Measurements from ENCODE around the gene TTLL5.

TTLL5 gene

DNA sequence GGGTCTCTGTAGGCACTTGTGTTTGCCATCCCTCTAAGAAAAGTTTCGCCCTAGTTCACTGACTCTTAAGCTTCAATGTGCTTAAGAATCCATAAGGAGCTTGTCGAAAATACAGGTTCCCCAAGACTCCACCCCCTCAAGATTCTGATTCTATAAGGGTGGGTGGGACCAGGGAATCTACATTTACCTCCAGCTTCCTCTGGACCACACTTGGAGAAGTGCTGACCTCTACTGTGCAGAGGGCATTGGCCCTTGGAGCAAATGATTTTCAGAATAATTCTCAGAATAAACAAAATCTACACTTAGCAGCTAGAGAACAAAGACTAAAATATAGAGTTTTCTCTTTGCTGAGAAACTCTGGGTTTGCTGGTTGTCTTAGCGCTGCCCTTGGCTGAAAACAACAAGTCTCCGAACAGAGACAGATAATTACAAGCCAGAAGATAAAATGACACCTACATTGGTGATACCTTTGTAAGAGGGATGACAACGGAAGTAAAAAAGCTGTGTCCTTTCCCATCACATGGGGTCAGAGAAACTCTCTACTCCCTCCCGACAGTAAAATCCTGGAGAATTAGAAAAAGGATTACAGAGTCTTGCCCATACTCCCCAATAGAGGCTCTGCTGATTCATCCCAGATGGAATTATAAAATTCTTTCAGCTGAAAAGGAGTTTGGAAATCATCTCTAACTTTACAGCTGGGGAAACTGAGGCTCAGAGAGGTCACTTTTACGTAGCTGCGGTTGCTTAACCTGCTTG, 316.0 kb downstream of the TTLL5 start:
- no peak for DNase-seq

DNA sequence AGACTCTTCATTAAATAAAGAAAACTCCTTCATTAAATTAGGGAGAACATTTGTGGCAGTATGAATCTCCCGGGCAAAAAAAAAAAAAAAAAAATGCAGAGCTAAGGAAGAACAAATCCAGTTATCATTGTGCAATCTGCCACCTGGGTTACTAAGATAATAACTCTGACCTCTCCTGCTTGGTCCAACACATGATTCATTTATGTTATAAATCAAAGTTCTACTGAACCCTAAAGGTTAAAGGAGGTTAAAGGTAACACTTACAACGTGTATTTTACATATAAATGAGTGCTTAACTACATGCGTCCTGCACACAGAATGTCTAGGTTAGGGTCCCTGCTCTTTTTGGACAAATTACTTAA, 316.5 kb downstream of the TTLL5 start:
- DNase-seq = no peak

DNA sequence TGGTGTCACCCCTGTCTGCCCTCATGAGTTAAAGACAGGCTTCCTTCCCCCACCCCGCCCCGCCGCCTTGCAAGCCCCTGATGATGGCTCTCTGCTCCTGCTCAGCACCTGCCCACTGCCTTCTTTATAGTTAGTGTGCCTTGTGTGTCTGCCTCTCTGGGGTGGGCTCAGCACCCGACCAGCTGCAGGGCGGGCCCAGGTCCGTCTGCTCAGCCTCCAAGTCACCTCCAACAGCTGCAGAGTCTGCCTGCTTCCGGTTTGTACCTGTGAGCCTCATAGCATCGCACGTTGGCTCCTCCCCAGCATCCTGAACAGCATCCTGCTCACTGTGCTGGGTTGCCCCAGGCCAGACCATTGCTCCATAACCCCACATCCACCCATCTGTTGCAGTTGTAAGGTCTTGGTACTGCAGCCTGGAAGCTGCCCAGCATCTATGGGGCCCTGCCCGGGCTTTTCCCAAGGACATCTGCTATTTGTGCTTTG, 317.2 kb downstream of the TTLL5 start:
- DNase-seq = no peak

DNA sequence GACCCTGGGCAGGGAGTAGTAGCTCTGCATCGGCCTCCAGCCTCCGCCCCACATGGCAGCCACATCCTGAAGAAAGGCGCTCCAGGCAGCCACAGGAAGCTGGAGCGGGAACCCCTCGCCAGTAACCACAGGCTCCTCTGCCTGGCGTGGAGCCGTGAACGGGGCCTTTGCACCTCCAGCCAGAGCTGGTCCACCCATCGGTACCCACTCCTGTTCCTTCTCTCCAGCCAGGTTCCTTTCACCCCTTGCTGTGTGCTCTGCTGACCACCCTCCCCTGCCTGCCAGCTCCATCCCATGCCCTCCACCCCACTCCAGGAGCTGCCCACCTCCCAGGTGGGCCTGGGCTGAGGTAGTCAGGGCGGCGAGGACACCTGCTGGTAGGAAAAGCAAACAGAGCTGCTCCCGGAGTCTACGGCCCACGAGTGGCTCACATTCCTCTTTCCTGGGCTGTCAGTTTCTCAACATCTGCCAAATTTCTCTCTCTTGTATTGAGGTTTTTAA, 318.1 kb downstream of the TTLL5 start:
- DNase-seq = peak; percentile 25

DNA sequence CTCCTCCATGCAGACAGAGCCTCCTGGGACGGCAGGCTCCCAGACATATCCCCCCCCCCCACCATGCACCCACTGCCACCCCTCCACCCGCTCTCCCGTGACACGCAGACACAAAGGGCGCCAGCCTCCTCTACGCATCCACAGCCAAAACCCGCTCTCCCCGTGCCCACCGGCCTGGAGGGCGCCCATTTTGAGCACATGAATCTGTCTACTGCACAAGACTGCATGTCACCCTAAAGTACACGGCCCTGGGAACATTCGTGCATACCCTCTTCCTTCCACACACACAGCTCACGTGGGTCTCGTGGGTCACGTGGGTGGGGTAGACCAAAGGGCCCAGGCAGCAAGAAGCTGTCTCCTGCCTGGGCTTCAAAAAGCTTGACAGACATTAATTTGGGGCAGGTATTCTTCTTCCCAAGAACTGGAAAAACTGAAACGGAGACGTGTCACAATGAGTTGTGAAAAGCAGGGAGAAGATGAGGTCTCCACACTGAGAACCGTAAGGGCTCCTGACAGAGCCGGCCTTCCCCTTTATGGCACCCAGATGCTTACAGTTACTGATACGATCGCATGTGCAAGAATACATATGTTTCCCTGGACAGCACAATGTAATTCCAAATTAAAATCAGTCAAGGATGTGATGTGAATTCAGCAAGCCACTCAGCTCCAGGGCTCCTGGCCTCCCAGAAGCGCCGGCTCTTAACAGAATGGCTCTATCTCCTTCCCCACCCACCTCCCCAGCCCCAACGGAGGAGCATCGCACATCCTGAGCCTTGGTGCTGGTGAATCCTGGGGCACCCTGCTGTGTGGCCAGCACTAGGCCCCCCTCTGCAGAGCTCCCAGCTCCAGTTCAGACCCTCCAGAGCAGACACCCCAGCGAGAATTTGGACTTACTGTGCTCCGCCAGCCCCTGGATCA, 318.9 kb downstream of the TTLL5 start:
- no peak for DNase-seq

DNA sequence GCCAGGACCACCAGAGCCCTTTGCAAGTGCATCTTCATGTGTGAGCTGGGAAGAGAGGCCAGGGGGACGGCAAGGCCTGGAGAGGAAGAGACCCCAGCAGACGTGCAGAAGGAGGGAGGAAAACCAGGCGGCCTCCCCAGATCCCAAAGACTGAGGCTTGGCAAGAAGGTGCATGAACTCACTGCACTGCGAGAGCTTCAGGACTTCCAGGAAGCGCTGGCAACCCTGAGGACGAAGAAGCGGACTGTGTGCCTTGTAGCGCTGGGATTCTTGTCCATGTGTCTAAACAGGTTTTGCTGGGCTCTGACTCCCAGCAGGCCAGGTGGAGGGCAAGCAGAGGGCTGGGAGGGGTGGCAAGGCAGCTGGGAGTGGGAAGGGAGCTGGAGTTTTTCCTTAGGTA, 319.8 kb downstream of the TTLL5 start:
- DNase-seq = no peak

DNA sequence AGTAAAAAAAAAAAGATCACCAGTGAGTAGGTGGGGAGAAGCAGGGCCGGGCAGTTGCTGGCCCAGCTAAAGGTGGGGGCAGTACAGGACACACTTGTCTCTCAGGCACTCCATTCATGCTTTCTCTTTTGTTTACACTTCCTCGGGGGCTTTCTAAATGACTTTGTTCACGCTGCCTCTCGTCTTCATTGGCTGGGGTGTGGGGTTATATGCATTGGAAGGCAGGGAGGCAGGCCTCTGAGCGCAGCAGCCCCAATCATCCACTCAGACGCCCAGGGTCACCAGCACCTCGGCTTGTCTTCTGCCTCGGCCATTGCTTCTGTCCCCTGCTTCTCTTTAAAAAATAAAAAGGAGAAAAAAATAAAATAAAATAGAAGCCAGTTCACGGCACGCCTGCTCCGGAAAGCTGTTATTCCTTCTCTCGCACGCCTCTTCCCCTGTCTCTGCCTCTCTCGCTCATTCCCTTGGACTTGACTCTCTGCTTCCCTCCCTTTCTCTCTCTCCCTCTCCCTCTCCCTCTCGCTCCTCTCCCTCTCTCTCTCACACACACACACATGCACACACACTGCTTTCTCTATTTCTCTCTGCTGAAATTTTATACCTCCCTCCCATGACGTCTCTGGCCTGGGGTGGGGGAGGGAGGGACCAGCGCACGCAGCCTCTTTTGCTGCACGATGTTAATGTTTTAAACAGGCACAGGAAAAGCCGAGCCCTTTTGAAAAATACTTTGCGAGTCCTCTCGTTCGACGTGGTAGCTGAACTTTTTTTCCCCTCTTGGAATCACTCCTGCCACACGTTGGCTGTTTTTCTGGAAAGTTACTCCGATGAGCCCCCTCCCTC, 320.6 kb downstream of the TTLL5 start, which contains the start of gene TGFB3:
TGFB3 (minus strand) TSS at position 570 of the 840 bp plus-strand sequence. CDS start 1,102 bp downstream, outside the sequence.
- DNase-seq = peak; percentile 73

DNA sequence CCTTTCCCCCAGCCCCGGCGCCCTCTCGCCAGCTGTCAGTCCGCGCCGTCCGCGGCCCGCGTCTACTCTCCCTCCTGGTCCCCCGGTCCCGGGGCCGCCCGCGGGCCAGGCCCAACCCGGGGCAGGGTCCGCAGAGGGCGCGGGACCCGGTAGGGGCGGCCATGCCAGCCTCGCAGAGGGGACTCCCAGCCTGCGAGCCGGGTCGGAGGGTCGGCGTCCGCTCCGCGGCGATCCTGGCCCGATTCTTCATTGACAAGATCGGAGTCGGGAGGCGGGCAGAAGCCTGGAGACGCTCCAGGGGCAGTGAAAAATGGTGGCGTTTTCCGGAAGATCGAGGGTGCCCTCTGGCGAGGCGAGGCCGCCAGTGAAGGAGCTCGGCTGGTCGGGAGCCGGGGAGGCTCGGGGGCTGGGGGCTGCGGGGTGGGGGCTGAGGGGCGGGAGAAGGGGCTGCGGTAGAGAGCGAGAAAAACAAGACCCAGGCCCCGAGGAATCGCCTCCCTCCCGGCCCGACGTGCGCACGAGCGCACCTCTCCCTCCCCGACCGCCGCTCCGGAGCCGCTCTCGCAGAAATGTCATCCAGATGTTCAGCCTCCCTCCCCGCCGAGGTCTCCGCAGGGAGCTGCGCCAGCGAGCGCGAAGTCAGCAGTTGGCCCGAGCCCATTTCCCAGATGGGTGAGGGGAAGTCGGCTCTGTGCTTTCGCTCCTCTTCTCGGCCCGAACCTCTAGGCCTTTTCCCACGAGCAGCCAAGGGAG, 321.4 kb downstream of the TTLL5 start:
- peak; percentile 78 for DNase-seq

DNA sequence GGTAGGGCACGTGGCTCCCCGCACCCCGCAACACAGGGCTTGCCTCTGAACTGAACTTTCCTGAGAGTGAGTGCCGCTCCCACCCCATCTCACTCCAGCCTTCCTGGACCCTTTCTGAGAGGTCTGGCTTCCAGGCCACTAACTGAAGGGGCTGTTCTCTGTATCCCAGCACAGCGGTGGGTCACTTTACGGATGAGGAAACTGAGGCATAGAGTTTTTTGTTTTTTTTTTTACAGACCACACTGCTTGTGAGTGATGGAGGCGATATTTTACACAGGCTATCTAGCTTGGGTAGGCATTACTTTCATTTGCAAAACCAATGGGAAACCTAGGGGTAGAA, 321.9 kb downstream of the TTLL5 start:
- no peak for DNase-seq

DNA sequence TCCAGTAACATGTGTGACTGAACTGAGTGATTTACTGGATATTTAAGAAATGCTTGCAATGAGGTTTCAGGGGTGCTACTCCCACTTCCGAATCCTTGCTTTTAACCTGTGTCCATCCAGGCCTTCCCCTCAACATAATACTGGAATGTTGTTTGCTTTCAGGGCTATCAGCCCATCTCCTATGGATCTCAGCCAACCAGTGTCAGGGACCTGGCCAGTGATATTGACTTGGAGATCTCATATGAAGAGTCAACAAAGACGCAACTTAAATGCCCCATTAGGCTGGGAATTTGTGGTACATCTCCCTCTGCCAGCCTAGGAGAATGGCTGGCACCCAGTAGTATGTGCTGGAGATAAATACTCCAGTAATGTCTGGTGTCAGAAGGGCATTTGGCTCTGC, 323.6 kb downstream of the TTLL5 start:
- DNase-seq = no peak

DNA sequence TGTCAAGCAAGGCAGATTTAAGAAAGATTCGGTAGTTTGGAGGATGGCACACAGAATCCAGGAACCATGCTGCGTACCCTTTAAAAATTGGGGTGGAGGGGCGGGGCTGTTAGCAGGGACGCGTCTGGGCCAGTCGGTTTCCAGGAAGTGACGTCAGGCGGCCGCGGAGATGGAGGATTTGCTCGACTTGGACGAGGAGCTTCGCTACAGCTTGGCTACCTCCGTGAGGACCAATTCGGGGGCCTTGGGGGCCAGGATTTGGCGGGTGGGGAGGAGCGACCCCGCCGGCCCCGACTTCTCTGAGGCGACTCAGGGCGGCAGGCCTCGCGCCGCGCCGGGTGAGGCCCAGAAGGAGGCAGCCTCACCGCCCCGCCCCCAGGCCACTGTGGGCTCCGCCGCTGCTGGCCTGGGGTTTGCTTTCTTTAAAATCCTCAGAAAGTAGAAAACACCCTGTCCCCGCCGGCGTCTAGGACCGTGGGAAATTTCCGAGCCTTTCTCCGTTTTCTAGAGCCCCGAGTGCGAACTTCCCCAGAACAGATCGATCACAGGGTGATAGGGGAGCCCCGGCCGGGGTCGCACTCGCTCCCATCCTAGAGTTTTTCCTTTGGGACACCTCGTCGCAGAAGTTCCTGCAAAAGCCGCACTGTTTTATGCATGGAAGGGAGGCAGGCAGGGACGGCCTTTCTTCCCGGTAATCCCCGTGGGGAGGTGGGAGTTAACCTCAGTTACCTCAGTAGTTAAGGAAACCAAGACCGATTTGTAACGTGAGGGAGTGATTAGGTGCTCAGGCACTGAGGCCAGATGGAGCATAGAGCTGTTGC, 324.8 kb downstream of the TTLL5 start, which contains the start of gene IFT43:
IFT43 (plus strand) TSS at position 146 of the 821 bp plus-strand sequence; CDS start at position 170, 24 bp downstream.
- DNase-seq = peak; percentile 83

DNA sequence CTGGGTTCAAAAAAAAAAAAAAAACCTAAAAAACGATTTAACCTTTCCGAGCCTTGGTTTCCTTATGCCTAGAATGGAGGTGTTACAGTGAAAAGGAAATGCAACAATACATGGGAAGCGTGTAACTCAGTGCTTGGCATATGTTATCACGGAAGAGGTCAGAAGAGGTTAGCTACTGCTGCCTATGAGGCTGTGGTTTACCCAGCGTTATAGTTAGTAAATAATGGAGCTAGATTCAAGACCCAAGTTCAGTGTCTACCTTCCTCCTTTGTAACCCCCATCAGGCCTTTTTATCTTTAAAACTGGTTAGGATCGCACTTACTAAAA, 325.4 kb downstream of the TTLL5 start:
- DNase-seq = no peak

DNA sequence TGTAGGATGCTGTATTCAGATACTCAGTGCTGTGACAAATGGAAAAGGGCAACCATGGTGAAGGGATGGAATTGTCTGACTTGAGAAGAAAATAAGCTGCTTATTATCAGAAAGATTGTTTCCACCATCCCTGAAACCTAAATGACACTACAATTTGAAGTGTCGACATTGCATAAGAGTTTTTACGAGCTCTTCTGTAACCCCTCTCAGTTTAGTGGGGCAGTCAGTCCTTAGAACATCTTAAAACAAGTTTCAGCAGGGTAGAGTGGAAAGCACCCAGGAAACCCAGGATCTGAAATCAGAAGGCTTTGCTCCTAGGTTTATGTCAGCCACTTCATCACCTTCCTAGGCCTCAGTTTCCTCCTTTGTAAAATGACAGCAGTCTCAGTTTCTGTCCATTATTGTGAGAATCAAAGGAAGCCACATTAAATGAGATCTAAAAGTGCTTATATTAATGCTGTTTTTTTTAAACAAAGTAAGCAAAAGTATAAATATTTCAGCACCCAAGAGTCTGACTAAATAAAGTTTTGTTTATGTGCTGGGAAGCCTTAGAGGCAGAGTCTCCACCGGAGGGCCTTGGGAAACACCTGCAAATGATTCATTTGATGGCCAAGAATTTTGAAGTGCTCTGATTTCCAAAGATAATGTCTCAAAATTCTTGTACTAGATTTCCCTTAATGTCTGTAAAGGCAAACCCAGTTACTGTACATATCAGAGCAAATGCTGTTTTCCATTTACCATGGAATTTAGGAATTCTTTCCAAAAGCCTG, 326.3 kb downstream of the TTLL5 start:
- DNase-seq = no peak

DNA sequence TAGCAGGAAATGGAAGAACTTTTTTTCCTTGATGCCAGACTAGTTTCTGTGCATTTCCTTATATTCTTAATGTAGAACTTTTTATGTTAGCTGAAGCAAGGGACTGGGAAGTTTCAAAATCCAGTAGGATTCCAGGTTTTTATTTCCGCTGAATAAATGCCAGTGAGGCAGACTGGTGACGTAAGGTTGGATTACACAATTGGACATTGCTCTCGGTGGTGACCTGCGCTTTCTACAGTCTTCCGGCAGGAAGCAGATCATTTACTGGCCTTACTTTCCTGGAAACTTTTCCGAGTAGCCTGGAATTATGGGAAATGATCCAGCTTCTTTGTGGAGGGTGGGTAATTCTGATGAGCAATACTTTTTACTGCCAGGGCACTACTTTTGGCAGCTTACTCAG, 328.1 kb downstream of the TTLL5 start:
- no peak for DNase-seq

DNA sequence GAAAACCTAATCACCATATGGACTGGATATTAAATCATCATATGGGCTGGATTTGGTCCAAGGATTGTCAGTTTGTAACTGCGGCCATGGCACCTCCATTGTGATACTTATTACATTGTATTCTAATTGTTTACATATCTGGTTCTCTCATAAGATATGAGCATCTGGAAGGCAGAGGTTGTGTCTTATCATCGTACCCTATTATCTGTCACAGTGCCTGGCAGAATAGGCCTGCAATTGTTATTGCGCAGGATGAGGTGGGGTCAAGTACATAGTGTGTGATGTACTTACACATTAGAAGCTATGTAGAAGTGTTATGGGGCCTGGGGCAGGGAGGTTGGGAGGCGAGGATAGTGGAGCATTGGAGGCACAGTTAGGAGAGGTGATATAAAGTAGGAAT, 329.3 kb downstream of the TTLL5 start:
- no peak for DNase-seq

DNA sequence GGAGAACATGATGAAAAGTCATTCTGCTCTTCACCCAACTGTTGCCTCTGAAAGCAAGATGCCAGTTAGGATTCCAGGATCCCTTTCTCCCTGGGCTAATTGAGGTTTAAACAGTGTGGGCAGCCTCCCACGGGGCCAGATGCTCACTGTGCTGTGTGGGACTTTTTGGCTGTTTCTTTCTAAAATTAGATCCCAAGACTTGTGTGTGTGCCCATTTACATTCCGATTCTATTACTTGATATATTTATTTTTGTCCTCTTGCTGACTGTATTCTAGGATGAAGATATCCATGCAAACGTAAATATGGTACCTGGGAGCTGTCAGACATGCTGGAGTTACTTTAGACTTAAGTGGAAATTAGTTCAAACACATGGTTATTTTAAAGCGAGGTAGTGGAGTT, 330.7 kb downstream of the TTLL5 start:
- no peak for DNase-seq

DNA sequence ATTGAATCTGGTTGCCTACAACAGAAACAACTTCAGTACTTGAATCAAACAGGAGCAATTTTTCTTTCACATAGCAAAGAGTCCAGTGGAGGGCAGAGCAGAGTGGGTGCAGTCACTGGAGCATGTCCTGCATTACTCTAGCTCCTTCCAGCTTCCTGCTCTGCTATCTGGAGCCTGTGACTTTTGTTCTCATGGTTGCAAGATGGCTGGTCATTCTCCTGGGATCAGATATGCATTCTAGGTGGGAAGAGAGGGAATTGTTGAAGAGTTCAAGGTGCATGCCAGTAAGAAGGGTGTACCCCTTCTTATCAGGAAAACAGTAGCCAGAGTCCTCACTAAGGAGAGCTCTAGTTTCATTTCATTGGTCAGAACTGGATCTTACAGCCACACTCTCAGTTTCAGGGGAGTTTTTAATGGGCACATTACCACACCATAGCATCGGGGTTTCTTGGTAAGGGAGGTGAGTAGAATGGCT, 332.6 kb downstream of the TTLL5 start:
- DNase-seq = no peak

DNA sequence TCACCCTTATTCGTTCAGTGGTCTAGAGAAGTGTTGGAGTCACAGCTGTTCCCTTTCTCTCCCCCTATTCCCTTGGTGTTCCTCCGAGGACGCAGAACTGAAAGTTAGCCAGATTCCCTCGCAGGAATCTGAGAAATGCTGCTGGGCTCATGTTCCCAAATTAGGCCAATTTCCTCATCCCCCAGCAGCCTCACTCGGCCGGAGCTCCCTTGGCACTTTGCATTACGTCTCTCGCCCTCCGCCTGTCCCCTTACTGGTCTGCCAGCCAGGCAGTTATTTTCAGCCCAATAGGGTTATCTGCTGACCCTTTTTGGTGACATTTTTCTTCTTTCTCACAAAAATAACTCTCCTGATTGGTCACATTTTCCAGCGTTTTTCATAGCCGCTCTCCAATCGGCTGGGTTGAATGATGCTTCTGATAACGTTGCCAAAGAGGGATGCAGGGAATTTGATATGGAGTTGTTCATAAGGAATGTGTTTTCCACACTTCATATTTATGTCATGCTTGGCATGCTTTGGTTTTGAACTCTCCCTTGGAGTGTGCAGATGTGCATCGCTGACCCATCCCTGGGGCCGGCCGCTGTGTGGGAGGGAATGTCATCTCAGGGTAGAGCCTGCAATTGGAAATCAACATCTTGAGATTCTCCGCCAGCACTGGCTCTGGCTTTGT, 334.5 kb downstream of the TTLL5 start:
- no peak for DNase-seq

DNA sequence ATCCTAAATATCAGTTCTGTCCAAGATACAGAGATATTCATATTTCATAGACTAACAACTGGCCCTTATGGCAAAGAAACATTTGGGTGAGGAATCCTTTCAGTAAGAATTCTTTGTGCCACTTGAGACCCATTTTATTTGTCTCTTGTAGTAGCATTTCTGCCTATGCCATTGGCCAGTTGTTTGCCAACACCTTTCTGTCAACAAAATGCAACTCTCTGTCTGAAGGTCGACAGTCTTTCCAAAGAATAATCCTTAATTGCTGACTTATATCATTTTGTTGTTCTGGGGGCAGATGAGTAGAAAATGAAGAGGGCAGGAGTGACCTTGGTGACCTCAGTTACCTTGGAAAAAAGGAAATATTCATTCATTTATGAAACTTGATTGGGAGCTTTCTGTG, 335.4 kb downstream of the TTLL5 start:
- DNase-seq = no peak

All from hematopoietic multipotent progenitor cell treated with erythropoietin and hydrocortisone succinate and interleukin-3 and kit ligand, for 8 days (in vitro differentiated cells).